Loucy (cell line): ENCODE measurements around the gene PPM1L.

ENCODE experiments used
- EZH2phosphoT487 ChIP-seq: fragments of 200-600 bp; IDR thresholded peaks from 2 replicates; pipeline ENCODE4 v1.6.1; 2018; ENCODE audit warnings: antibody characterized with exemption, mild to moderate bottlenecking, moderate library complexity, borderline replicate concordance
- TF ChIP-seq, protein P1 (sequence below): fragments of 200-600 bp; sonication (generic); conservative IDR thresholded peaks from 2 replicates; pipeline ENCODE4 v1.5.1; 2014; ENCODE audit warnings: mild to moderate bottlenecking, antibody characterized with exemption, low read length

DNA sequence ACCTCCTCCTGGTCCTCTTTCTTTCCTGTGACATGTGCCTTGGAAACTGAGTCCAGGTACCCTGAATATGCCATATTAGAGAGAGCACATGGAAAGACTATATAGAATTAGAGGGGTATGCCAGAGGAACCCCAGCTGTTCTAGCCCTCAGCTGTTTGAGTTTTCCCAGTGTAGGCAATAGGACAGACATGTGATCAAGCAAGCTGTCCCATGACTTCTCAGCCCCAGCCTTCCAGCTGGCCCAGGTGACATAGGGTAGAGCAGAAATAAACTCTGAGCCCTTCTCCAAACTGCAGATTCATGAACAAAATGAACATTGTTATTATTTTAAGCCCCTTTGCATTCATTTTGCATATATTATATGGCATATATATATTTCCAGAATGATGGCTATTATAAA, 118.7 kb downstream of the PPM1L start:
- TF ChIP-seq, protein P1, sequence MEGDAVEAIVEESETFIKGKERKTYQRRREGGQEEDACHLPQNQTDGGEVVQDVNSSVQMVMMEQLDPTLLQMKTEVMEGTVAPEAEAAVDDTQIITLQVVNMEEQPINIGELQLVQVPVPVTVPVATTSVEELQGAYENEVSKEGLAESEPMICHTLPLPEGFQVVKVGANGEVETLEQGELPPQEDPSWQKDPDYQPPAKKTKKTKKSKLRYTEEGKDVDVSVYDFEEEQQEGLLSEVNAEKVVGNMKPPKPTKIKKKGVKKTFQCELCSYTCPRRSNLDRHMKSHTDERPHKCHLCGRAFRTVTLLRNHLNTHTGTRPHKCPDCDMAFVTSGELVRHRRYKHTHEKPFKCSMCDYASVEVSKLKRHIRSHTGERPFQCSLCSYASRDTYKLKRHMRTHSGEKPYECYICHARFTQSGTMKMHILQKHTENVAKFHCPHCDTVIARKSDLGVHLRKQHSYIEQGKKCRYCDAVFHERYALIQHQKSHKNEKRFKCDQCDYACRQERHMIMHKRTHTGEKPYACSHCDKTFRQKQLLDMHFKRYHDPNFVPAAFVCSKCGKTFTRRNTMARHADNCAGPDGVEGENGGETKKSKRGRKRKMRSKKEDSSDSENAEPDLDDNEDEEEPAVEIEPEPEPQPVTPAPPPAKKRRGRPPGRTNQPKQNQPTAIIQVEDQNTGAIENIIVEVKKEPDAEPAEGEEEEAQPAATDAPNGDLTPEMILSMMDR: no peak
- no peak for TF ChIP-seq EZH2phosphoT487
